Measurements from ENCODE around the gene TNNC1. TPM values are rescaled to one million over a fixed set of nuclear protein-coding genes. Genes with fewer than 3 reads are reported as not detected.

TNNC1 gene
- total RNA-seq, 2 experiments from 2014 or later: 0.57 to 3.2 TPM

DNA sequence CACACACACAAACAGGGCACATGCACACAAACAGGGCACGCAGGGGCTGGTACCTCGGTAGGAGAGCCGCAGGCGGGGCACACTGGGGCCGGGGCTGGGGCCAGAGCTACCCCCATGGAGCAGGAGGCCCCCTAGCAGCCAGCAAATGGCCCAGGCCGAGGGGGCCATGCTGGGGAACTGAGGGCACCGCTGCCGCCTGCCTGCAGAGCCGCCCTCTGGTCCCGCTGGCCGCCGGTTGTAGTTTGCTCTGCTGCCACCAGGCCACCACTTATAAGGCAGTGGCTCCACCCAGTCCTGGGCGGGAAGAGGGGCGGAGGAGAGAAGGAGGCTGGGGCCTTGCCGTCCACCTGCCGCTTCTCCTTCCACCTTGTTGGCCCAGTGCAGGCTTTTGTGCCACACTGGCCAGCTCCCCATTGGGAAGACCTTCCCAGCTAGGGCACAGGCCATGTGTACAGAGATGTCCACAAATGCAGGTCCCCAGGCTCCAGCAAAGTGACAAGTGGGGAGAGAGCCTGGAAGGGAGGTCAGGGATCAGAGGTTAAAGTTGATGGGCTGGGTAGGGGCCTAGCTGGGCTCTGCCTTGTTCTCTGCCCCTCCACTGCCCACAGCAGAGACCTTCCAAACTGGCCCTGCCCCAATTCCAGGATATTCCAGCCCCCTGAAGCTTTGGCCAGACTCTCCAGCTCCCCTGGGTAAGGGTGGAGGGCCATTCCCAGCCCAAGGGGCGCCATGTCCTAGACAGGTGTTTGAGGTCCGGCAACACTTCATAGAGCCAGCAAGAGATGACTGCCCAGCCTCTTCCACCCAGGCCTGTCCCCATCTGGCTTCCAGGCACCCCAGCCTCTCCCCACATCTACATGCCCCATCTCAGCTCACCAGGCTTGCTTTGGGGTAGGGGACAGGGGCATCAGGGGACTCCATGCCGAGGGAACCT is 8.7 kb downstream of the TNNC1 start, which contains the start of gene SEMA3G:
SEMA3G (minus strand) TSS at position 244 of the 934 bp plus-strand sequence; CDS start at position 168, 76 bp downstream.
- POLR2A ChIA-PET: no interaction called here
- no TSS peak for BruUV-seq (replicated peaks)
- peak; percentile 72 for DNase-seq (ENCODE audit: low spot score)
- CTCF ChIA-PET (ENCODE audit: unreplicated experiment): interaction anchor here (0.6 to 1.0 kb wide), 2 partner anchors 33 to 60 kb away, joined by 4 read pairs; no protein-coding TSS in a partner anchor
- H2AFZ ChIP-seq (ENCODE audit: low read length): no peak within 1 kb of the TSS
- H3K9me2 ChIP-seq (ENCODE audit: insufficient read depth, low read length): no peaks in the 10 kb centered on the region
- no peaks in the 10 kb centered on the region for H3K36me3 ChIP-seq (ENCODE audit: insufficient read depth, low read length)
- H3K4me2 ChIP-seq (ENCODE audit: low read length): peak within 1 kb of the TSS; percentile 18; the same call in 1 of the 2 replicates
- no peak within 1 kb of the TSS for H3K4me3 ChIP-seq (ENCODE audit: low read depth, low read length, poor library complexity, severe bottlenecking)
- H3K79me2 ChIP-seq (ENCODE audit: insufficient read depth, low read depth, low read length): no peaks in the 10 kb centered on the region
- no peaks in the 10 kb centered on the region for H3K4me1 ChIP-seq (ENCODE audit: insufficient read depth, low read length, poor library complexity, severe bottlenecking)
- no peak within 1 kb of the TSS for H3K27ac ChIP-seq (ENCODE audit: low read depth, low read length, poor library complexity, severe bottlenecking)
- no peak for TF ChIP-seq EZH2phosphoT487 (IDR thresholded peaks at IDR 0.05; ENCODE audit: borderline replicate concordance, low read depth, low read length)
- TF ChIP-seq, protein P1, sequence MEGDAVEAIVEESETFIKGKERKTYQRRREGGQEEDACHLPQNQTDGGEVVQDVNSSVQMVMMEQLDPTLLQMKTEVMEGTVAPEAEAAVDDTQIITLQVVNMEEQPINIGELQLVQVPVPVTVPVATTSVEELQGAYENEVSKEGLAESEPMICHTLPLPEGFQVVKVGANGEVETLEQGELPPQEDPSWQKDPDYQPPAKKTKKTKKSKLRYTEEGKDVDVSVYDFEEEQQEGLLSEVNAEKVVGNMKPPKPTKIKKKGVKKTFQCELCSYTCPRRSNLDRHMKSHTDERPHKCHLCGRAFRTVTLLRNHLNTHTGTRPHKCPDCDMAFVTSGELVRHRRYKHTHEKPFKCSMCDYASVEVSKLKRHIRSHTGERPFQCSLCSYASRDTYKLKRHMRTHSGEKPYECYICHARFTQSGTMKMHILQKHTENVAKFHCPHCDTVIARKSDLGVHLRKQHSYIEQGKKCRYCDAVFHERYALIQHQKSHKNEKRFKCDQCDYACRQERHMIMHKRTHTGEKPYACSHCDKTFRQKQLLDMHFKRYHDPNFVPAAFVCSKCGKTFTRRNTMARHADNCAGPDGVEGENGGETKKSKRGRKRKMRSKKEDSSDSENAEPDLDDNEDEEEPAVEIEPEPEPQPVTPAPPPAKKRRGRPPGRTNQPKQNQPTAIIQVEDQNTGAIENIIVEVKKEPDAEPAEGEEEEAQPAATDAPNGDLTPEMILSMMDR (conservative IDR thresholded peaks at IDR 0.05; ENCODE audit: low read length): peak; percentile 48
- no peaks in the 10 kb centered on the region for H3K9me3 ChIP-seq (ENCODE audit: low read length)
- H4K20me1 ChIP-seq (ENCODE audit: insufficient read depth, low read length): no peaks in the 10 kb centered on the region
- intact Hi-C loops (cut with micrococcal nuclease; ENCODE audit: unreplicated experiment): loop anchor here (5.0 to 10.0 kb wide), 3 partner anchors 70 to 443 kb away; partner anchors contain the start of gene TLR9

DNA sequence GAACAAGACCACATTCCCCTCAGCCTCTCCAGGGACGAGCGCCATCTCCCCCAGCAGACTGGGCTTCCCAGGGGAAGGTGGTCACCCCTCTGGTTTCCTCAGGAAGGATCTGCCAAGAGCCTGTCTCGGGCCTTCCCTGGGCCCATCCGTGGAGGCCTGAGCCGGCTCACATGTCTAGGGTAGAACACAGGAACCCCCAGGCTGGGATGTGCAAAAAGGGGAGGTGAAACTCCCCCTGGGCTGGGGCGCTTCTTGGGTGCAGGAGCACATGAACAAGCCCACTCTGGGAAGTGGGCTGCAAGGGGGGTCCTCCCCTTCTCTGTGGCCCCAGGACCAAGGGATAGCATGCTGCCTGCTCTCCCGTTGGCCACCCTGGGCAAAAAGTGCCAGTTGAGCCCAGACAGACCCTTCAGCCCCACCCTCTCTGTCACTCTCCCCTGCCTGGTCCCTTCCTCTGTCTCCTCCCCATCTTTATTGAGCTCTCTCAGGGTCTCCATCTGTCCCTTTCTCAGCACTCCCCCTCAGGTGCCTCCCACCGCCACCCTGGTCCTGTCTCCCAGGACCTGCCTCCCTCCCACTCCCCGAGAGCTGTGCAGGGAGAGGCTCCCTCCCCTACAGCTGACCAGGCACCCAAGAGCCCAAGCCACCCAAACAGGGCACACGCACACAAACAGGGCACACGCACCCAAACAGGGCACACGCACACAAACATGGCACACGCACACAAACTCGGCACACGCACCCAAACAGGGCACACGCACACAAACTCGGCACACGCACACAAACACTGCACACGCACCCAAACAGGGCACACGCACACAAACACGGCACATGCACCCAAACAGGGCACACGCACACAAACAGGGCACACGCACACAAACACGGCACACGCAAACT is 9.8 kb downstream of the TNNC1 start:
- no TSS peak for BruUV-seq (replicated peaks)
- POLR2A ChIA-PET: no interaction called here
- Histone ChIP-seq H3K27ac (ENCODE audit: low read depth, low read length, poor library complexity, severe bottlenecking) (no peak overlapping the region), H2AFZ (ENCODE audit: low read length) (no peak overlapping the region), H3K4me3 (ENCODE audit: low read depth, low read length, poor library complexity, severe bottlenecking) (no peak overlapping the region), H3K79me2 (ENCODE audit: insufficient read depth, low read depth, low read length) (no peaks in the 10 kb centered on the region), H3K36me3 (ENCODE audit: insufficient read depth, low read length) (no peaks in the 10 kb centered on the region), H4K20me1 (ENCODE audit: insufficient read depth, low read length) (no peaks in the 10 kb centered on the region), H3K9me3 (ENCODE audit: low read length) (no peaks in the 10 kb centered on the region), H3K9me2 (ENCODE audit: insufficient read depth, low read length) (no peaks in the 10 kb centered on the region), H3K4me1 (ENCODE audit: insufficient read depth, low read length, poor library complexity, severe bottlenecking) (no peaks in the 10 kb centered on the region), H3K4me2 (ENCODE audit: low read length) (no peak overlapping the region)
- intact Hi-C loops (cut with micrococcal nuclease; ENCODE audit: unreplicated experiment): loop anchor here (10.0 kb wide), 1 partner anchor 69 kb away; no protein-coding TSS in a partner anchor
- CTCF ChIA-PET (ENCODE audit: unreplicated experiment): interaction anchor here (0.8 kb wide), 1 partner anchor 12 kb away, joined by 3 read pairs; no protein-coding TSS in a partner anchor
- no peak for TF ChIP-seq EZH2phosphoT487 (IDR thresholded peaks at IDR 0.05; ENCODE audit: borderline replicate concordance, low read depth, low read length)
- TF ChIP-seq, protein P1 (conservative IDR thresholded peaks at IDR 0.05; ENCODE audit: low read length): no peak
- no peak for DNase-seq (ENCODE audit: low spot score)
